Measurements from ENCODE around the gene EQTN. TPM values are rescaled to one million over a fixed set of nuclear protein-coding genes. Genes with fewer than 3 reads are reported as not detected.

The EQTN gene
- polyA plus RNA-seq, 1 experiment, result not detected

DNA sequence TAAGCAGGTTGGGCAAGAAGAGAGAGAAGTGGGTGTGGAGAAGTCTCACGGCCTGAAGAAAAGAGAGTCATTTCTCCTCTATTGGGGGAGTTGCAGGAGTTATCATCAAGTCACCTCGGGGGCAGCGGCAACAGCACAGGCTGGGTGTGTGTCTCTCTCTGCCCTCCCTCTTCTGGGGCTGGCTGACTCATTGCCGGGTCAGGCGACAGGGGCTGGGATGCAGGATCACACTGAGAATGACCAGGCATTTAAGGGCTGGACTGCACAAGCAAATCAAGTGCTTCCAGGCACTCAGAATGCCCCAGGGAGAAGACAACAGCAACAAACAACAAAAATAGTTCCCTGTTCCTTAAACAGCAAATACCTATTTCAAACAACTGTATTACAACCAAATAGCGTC, 6.3 kb upstream of the EQTN start:
- DNase-seq (ENCODE audit: low read depth), result no peak
- Histone ChIP-seq H3K27me3 (ENCODE audit: control insufficient read depth, insufficient read depth, low read length) (no peaks in the 10 kb centered on the region), H3K4me3 (ENCODE audit: low read depth, low read length) (no peak overlapping the region), H3K36me3 (ENCODE audit: control insufficient read depth, insufficient read depth, low read length) (no peaks in the 10 kb centered on the region)
- TF ChIP-seq, protein P1, sequence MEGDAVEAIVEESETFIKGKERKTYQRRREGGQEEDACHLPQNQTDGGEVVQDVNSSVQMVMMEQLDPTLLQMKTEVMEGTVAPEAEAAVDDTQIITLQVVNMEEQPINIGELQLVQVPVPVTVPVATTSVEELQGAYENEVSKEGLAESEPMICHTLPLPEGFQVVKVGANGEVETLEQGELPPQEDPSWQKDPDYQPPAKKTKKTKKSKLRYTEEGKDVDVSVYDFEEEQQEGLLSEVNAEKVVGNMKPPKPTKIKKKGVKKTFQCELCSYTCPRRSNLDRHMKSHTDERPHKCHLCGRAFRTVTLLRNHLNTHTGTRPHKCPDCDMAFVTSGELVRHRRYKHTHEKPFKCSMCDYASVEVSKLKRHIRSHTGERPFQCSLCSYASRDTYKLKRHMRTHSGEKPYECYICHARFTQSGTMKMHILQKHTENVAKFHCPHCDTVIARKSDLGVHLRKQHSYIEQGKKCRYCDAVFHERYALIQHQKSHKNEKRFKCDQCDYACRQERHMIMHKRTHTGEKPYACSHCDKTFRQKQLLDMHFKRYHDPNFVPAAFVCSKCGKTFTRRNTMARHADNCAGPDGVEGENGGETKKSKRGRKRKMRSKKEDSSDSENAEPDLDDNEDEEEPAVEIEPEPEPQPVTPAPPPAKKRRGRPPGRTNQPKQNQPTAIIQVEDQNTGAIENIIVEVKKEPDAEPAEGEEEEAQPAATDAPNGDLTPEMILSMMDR (IDR thresholded peaks at IDR 0.05; ENCODE audit: insufficient read depth, low read depth, low read length), result no peak
- CTCF ChIA-PET, result no interaction called here
- POLR2A ChIA-PET, result no interaction called here

DNA sequence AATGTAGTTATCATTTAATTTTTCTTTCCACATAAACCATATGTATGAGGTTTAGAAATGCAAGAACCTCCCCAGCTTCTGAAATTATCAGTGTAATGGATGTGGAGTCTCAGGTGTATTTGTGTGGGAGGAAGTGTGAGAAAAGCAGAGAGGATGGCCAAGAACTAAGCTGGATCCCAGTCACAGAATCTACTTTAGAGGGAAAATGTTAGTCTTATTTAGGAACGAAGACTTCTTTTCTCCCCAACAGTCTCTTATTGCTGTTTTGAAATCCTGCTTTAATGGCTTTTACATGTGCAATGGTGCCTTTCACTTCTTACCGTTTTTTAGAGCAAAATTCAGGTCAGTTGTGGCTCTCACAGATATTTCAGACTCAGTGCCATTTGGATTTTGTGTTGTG, 3.0 kb downstream of the EQTN start:
- POLR2A ChIA-PET, result no interaction called here
- no peak for DNase-seq (ENCODE audit: low read depth)
- H3K4me3 ChIP-seq (ENCODE audit: low read depth, low read length), result no peak overlapping the region
- no peaks in the 10 kb centered on the region for H3K36me3 ChIP-seq (ENCODE audit: control insufficient read depth, insufficient read depth, low read length)
- CTCF ChIA-PET, result interaction anchor here (0.7 kb wide), 1 partner anchor 54 kb away, joined by 3 read pairs; no protein-coding TSS in a partner anchor
- H3K27me3 ChIP-seq (ENCODE audit: control insufficient read depth, insufficient read depth, low read length), result peaks cover 2% of the 10 kb centered on the region; the same call in 1 of the 2 replicates
- TF ChIP-seq, protein P1 (IDR thresholded peaks at IDR 0.05; ENCODE audit: insufficient read depth, low read depth, low read length), result no peak

DNA sequence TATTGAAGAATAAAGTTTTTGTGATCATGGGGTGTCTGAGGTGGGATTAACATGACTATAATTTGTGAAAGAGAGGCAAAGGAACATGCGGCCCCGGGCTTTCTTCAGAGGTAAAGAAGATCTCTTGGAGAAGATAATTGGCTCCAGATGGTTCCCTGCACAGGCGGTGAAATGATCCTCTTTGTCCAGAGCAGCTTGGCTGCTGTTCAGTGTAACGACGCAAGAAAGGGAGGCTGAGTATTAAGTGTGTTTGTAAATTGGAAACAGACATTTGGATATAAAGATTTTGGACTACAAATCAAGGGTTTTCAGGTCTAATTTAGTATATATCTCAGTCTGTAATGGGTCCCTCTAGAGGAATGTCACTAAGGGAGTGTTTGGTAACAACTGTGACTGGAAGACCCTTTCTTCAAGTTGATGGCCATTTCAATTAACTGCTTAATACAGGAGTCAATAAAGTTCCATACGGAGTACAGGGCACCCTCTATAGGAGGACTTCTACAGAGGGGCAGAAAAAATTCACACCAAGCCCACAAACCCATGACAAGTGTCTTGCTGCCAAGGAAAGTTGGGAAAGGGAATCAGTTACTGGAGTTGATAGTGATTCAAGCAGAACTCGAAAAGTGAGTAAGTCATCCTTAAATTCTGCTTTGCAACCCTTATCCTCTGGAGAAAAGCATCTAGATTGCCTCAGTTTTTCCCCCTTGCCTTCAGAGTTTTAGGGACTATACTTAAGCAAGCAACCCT, 4.1 kb downstream of the EQTN start:
- Histone ChIP-seq H3K4me3 (ENCODE audit: low read depth, low read length) (no peak overlapping the region), H3K27me3 (ENCODE audit: control insufficient read depth, insufficient read depth, low read length) (peaks cover 2% of the 10 kb centered on the region; the same call in 1 of the 2 replicates), H3K36me3 (ENCODE audit: control insufficient read depth, insufficient read depth, low read length) (no peaks in the 10 kb centered on the region)
- TF ChIP-seq, protein P1 (IDR thresholded peaks at IDR 0.05; ENCODE audit: insufficient read depth, low read depth, low read length), result no peak
- DNase-seq (ENCODE audit: low read depth), result peak; percentile 27
- POLR2A ChIA-PET, result no interaction called here
- CTCF ChIA-PET, result interaction anchor here (1.1 kb wide), 1 partner anchor 35 kb away, joined by 3 read pairs; no protein-coding TSS in a partner anchor

DNA sequence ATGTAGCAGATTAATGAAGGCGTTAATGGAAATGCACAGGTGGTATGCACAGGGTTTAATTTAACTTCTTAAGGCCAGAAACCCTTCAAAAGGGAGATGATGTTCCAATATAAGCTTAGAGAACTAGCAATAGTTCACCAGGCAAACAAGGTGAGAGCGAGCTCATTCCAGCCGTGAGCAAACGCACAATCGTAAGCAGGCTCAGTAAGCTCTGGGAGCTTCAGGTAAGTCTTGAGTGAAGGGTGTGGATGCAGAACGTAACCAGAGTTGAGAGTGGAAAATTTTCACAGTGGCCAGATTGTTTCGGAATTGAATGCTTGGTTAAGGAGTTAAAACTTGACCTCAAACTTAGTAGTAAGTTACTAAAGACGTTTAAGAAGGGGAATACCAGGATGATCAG, 5.7 kb downstream of the EQTN start:
- ChIA-PET CTCF (interaction anchor here (0.8 kb wide), 1 partner anchor 17 kb away, joined by 3 read pairs; no protein-coding TSS in a partner anchor), POLR2A (no interaction called here)
- Histone ChIP-seq H3K4me3 (ENCODE audit: low read depth, low read length) (no peak overlapping the region), H3K27me3 (ENCODE audit: control insufficient read depth, insufficient read depth, low read length) (peaks cover 2% of the 10 kb centered on the region; the same call in 1 of the 2 replicates), H3K36me3 (ENCODE audit: control insufficient read depth, insufficient read depth, low read length) (no peaks in the 10 kb centered on the region)
- TF ChIP-seq, protein P1 (IDR thresholded peaks at IDR 0.05; ENCODE audit: insufficient read depth, low read depth, low read length), result no peak
- no peak for DNase-seq (ENCODE audit: low read depth)

DNA sequence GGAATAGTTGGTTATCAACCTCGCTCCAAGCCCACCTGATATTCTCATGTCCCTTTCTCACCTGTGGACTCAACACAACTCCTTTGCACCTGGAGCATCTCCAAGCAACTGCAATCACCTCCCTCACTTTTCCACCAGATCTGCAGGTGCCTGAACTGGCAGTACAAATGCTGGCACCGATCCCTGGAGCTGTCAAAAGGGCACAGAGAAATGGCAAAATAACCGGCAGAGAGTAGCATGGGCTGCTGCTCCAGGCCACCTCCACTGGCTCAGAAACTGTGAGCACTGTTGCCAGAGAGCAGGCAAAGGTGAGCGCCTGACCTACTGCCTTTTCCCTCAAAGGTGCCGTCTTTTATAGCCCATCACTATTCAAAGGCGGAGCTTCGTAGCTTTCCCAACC, 14.7 kb downstream of the EQTN start:
- Histone ChIP-seq H3K27me3 (ENCODE audit: control insufficient read depth, insufficient read depth, low read length) (no peaks in the 10 kb centered on the region), H3K4me3 (ENCODE audit: low read depth, low read length) (no peak overlapping the region), H3K36me3 (ENCODE audit: control insufficient read depth, insufficient read depth, low read length) (no peaks in the 10 kb centered on the region)
- no peak for DNase-seq (ENCODE audit: low read depth)
- TF ChIP-seq, protein P1 (IDR thresholded peaks at IDR 0.05; ENCODE audit: insufficient read depth, low read depth, low read length), result no peak
- CTCF ChIA-PET, result no interaction called here
- POLR2A ChIA-PET, result no interaction called here
